ENCODE results near the gene IL3RA.
"Not testable (repeated sequence)": the region's sequence is repeated elsewhere in the genome, so short reads cannot be mapped to it uniquely, and the experiment has no call there.

IL3RA gene

DNA sequence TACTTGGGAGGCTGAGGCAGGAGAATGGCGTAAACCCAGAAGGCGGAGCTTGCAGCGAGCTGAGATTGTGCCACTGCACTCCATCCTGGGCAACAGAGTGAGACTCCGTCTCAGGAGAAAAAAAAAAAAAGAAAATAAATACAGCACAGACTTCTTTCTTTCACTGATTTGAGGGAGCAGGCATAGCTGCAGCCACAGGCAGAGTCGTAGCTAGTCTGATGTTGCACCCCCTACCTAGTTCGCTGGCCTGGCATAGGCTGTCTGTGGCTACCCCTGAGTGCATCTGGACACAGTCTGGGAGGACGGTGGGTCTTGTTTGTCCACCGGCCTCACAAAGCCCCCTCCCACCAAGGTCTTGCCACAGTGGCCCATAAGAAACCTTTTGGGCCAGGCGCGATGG lies 21.4 kb downstream of the IL3RA start:
- DNase-seq (ENCODE audit: low spot score): no peak
- TF ChIP-seq, protein P1, sequence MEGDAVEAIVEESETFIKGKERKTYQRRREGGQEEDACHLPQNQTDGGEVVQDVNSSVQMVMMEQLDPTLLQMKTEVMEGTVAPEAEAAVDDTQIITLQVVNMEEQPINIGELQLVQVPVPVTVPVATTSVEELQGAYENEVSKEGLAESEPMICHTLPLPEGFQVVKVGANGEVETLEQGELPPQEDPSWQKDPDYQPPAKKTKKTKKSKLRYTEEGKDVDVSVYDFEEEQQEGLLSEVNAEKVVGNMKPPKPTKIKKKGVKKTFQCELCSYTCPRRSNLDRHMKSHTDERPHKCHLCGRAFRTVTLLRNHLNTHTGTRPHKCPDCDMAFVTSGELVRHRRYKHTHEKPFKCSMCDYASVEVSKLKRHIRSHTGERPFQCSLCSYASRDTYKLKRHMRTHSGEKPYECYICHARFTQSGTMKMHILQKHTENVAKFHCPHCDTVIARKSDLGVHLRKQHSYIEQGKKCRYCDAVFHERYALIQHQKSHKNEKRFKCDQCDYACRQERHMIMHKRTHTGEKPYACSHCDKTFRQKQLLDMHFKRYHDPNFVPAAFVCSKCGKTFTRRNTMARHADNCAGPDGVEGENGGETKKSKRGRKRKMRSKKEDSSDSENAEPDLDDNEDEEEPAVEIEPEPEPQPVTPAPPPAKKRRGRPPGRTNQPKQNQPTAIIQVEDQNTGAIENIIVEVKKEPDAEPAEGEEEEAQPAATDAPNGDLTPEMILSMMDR (IDR thresholded peaks at IDR 0.05; ENCODE audit: extremely low read depth, missing control alignments): no peak

GRCh38 chrX:1358793-1359476 lies 22.4 kb downstream of the IL3RA start:
- no peak for DNase-seq (ENCODE audit: low spot score)

DNA sequence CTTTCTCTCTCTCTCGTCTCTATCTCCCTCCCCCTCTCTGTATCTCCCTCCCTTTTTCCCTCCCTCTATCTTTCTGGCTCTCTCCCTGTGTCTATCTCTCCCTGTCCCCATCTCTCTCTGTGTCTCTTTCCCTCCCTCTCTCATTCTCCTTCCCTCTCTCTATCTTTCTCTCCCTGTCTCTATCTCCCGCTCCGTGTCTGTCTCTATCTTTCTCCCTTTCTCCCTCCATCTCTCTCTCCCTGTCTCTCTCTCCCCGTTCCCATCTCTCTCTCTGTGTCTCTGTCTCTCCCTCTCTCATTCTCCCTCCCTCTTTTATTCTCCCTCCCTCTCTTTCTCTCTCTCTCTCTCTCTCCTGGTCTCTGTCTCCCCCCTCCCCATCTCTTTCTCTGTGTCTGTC lies 22.9 kb downstream of the IL3RA start:
- TF ChIP-seq, protein P1 (IDR thresholded peaks at IDR 0.05; ENCODE audit: extremely low read depth, missing control alignments): no peak
- DNase-seq (ENCODE audit: low spot score): no peak

More at GRCh38 chrX:1358793-1359476, 22.4 kb downstream of the IL3RA start:
- TF ChIP-seq, protein P1 (IDR thresholded peaks at IDR 0.05; ENCODE audit: extremely low read depth, missing control alignments): no peak

- no peak for DNase-seq (ENCODE audit: low spot score)
- TF ChIP-seq, protein P1 (IDR thresholded peaks at IDR 0.05; ENCODE audit: extremely low read depth, missing control alignments): no peak
Observed at GRCh38 chrX:1360171-1360570, 23.6 kb downstream of the IL3RA start.

DNA sequence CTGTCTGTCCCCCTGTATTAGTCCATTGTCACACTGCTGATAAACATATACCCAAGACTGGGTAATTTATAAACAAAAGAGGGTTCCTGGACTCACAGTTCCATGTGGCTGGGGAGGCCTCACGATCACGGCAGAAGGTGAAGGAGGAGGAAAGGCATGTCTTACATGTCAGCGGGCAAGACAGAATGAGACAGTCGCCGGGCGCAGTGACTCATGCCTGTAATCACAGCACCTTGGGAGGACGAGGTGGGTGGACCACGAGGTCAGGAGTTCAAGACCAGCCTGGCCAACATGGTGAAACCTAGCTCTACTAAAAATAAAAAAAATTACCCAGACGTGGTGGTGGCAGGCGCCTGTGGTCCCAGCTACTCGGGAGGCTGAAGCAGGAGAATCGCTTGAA lies 24.7 kb downstream of the IL3RA start:
- TF ChIP-seq, protein P1 (IDR thresholded peaks at IDR 0.05; ENCODE audit: extremely low read depth, missing control alignments): no peak
- no peak for DNase-seq (ENCODE audit: low spot score)

- no peak for DNase-seq (ENCODE audit: low spot score)
- TF ChIP-seq, protein P1 (IDR thresholded peaks at IDR 0.05; ENCODE audit: extremely low read depth, missing control alignments): no peak
Observed at GRCh38 chrX:1361910-1362309, 25.3 kb downstream of the IL3RA start.

GRCh38 chrX:1366363-1366762 lies 29.8 kb downstream of the IL3RA start:
- not testable (repeated sequence) for DNase-seq (ENCODE audit: low spot score)

GRCh38 chrX:1368385-1368698 lies 31.8 kb downstream of the IL3RA start:
- DNase-seq (ENCODE audit: low spot score): no peak
- TF ChIP-seq, protein P1 (IDR thresholded peaks at IDR 0.05; ENCODE audit: extremely low read depth, missing control alignments): no peak
